GM19452 (cell line): ENCODE measurements around the gene TPD52L2.

ENCODE experiments used
- ATAC-seq: cut with Tn5 transposase; IDR thresholded peaks from one replicate; pipeline ENCODE4 v1.9.1; 2021; ENCODE audit not compliant: unreplicated experiment

TPD52L2 gene

DNA sequence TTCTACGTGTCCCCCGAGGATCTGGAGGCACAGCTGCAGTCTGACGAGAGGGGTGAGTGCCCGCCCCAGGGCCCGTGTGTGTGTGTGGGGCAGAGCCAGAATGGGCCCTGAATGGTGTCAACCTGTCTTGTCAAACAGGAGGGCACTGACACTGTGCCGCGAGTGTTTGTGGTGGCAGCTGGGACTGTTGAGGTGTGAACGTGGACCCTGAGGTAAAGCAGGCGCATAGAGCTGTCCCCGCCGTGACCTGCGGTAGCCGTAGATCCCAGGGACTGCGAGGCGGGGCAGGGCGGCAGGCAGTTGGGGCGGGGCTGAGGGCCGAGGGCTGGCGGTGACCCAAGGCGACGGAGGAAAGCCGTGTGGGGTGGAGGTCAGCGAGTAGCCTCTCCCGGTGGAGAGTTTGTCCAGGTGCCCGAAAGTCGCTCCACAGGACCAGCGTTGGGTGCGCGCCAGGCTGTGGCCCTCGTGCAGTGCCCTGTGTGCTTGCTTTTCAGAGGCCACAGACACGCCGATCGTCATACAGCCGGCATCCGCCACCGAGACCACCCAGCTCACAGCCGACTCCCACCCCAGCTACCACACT lies 66.0 kb downstream of the TPD52L2 start:
- no peak for ATAC-seq

DNA sequence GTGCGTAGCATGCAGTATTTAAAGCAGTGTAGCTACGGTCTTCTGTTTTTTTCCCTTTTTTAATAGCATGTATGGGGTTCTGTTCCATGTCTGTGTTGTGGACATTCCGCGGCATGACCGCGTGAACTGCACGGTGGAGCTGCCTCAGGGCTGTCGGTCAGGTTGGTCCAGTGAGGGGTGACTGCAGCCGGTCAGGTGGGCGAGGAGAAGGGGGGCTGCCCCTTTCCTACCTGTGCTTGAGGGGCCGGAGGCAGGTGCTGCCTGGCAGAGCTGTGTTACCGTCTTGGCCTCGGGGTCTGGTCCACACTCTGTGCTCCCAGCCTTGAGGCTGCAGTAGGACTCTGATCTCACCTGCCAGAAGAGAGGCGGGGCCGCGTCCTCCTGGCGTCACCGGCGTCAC lies 66.7 kb downstream of the TPD52L2 start:
- ATAC-seq: no peak

DNA sequence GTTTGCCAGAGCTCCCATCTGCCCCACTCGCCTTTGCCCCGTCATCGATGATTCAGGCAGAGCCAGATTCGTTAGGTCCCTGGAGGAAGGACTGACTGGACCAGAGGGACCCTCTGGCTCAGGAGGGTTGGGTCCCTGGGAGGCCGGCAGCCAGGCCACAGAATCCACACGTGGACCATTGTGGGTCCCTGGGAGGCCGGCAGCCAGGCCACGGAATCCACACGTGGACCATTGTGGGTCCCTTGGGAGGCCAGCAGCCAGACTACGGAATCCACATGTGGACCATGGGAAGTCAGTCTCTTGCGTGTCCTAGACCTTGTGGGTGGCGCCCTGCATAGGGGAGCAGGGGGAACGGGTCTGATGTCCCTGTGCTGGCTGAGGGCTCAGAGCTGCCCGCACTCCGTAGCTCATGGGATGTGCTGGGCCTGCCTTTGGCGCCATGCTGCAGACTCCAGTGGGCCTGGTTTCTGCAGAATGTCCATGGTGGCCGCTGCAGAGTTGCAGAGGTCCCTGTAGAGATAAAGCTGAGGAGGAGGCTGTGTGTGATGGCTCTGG lies 67.6 kb downstream of the TPD52L2 start:
- ATAC-seq: no peak

GRCh38 chr20:63933646-63934045 lies 68.6 kb downstream of the TPD52L2 start:
- no peak for ATAC-seq

- no peak for ATAC-seq
Observed at GRCh38 chr20:63934271-63935068, 69.4 kb downstream of the TPD52L2 start.

DNA sequence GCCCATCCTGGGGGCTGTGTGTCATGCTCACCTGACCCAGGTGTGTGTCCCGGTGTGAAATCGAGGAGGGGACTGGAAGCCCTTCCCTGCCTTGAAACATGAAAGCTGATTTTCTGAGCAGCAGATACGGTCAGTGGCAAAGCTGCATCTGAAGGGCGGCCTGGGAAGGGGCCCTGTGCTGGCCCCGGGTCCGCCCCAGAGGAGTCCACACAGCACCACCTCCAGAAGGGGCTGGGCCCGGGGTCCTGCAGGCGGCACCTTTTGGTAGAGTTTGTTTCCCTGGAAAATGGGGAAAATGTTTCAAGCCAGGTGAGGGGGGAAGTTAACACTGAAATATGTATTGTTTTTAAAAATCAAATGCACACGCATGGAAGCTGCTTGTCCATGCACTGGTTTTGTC lies 70.4 kb downstream of the TPD52L2 start:
- no peak for ATAC-seq

DNA sequence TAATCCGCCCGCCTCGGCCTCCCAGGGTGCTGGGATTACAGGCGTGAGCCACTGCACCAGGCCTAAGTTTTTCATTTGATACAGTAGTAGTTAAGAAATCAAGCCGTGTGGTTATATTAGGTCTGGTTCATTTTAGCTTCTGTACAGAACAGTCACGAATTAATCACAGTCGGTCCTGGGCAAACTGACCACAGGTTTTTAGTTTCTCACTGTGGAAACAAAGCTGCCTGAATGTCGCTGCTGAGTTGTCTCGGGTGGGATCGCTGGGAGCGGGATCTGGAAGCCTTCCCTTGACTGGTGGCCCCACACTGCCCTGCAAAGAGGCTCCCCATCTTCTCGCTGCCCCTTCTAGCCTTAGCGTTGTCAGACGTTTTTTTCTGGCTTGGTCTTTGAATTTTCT lies 72.5 kb downstream of the TPD52L2 start:
- ATAC-seq: no peak

DNA sequence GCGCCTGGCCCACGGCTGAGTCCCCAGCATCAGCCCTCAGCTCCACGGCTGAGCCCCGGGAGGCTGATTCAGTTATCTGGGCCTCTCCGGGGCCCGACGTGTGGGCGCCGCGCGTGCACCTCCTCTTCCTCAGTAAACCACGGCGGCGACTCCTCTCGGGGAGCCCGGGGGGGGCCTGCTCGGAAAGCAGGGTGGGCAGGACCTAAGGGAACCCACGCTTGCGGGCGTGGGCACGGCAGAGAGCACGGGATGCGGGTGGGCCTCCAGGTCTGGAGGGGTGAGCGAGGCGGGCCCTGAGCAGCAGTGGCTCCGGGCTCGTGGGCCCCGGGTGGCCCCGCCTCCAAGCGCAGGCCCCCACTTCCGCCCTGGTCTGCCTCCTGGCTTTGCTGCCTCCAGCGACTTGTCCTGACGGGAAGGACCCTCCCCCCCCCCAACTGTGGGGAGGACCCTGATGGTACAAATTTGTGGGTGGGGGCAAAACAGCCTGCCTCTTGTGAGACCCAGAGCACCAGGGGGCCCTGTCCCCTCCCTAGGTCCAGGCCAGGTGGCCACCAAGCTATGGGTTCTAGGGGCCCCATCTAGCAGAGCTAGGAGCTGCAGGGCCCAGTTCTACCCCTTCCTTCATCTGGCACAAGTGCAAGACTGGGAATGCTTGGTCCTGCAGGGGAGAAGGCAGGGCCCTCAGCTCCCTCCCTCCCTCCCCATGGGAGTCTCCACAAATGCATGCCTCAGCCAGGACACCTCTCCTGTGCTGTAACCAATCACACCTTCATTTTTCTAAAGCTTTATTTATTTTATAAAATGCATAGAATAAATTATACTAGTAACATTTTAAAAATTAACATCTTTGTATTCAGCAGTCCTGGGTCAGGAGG lies 74.2 kb downstream of the TPD52L2 start:
- ATAC-seq: no peak

GRCh38 chr20:63940071-63940471 lies 75.0 kb downstream of the TPD52L2 start:
- ATAC-seq: no peak

DNA sequence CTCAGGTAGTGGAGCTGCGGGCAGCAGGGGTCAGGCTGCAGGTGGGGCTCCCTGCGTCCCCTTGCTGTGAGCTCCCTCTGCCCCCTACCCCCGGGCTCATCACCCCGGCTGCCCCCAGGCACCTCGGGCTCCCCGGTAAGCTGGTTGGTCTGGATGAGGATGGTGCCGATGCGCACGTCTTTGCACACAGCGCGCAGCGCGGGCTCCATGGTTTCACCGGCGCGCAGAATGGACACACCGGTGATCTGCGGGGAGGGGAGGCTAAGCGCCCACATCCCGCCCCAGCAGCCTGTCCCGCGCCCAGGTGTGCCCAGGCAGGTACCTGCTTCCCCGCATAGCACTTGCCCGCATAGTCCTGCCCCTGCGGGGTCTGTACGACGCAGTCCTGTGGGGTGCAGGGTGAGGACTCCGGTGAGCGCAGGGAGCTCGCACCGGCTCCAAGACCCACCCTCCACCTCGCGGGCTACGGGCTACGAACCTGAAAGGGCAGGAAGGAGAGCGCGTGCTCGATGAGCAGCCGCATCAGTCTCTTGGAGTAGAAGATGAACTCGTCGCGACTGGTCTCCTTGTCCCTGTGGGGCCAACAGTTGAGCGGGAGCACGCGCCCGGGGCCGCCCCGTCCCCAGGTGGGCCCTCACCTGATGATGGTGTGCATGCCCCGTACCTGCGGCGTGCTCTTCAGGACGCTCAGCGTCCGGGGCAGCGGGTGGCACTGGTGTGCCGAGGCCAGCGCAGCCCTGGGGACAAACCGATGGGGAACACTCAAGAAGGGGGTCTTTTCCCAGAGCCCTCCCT lies 75.6 kb downstream of the TPD52L2 start:
- no peak for ATAC-seq
